GM12878 (cell line): Measurements from ENCODE around the gene PIK3C2B. TPM values are rescaled to one million over a fixed set of nuclear protein-coding genes. Genes with fewer than 3 reads are reported as not detected.

Source experiments
- BHLHE40 ChIP-seq, 2 experiments: fragments of 450-650 bp in 1 of 2; IDR thresholded peaks; 2 replicates each; pipeline ENCODE4 v1.6.1; 2011 to 2017; ENCODE audit warnings: low read depth in 2 of 2, borderline replicate concordance in 1 of 2, improper control_type of control experiment in 1 of 2, low read length in 1 of 2, mild to moderate bottlenecking in 1 of 2
- CBFB ChIP-seq: IDR thresholded peaks from 2 replicates; pipeline ENCODE4 v1.6.1; 2016; ENCODE audit warnings: antibody characterized with exemption, low read depth
- CEBPB ChIP-seq, 2 experiments: fragments of 150-350 bp in 1 of 2; IDR thresholded peaks; 2 replicates each; pipeline ENCODE4 v1.6.1; 2012 to 2014; ENCODE audit warnings: low read depth in 2 of 2, low read length in 2 of 2, borderline replicate concordance in 1 of 2, inconsistent platforms in 1 of 2
- CHD1 ChIP-seq: IDR thresholded peaks from 2 replicates; pipeline ENCODE4 v1.6.1; 2012; ENCODE audit warnings: low read depth, low read length, improper control_type of control experiment
- EGR1 ChIP-seq, 2 experiments: IDR thresholded peaks; 1 replicate in 1 of 2; 2 replicates in 1 of 2; pipeline ENCODE4 v1.6.1; 2011 to 2012; ENCODE audit warnings: low read depth in 2 of 2, low read length in 2 of 2, borderline replicate concordance in 1 of 2, mild to moderate bottlenecking in 1 of 2, moderate library complexity in 1 of 2
- ESRRA ChIP-seq: IDR thresholded peaks from 2 replicates; pipeline ENCODE4 v1.6.1; 2012; ENCODE audit warnings: mild to moderate bottlenecking, low read length, improper control_type of control experiment
- IRF4 ChIP-seq: IDR thresholded peaks from 2 replicates; pipeline ENCODE4 v1.6.1; 2011; ENCODE audit warnings: low read depth, low read length
- JUND ChIP-seq: IDR thresholded peaks from 2 replicates; pipeline ENCODE4 v1.6.1; 2012; ENCODE audit warnings: low read depth, mild to moderate bottlenecking, low read length, improper control_type of control experiment, moderate library complexity
- MXI1 ChIP-seq: fragments of 150-350 bp; IDR thresholded peaks from 2 replicates; pipeline ENCODE4 v1.6.1; 2011; ENCODE audit warnings: low read depth, mild to moderate bottlenecking, inconsistent platforms, low read length, improper control_type of control experiment
- NFYA ChIP-seq: IDR thresholded peaks from 2 replicates; pipeline ENCODE4 v1.6.1; 2011; ENCODE audit warnings: low read depth, mild to moderate bottlenecking, low read length, improper control_type of control experiment, borderline replicate concordance
- NR2C1 ChIP-seq: fragments of 450-650 bp; IDR thresholded peaks from 2 replicates; pipeline ENCODE4 v1.6.1; 2017; ENCODE audit warnings: antibody characterized with exemption, mild to moderate bottlenecking, moderate library complexity
- SMC3 ChIP-seq: IDR thresholded peaks from 2 replicates; pipeline ENCODE4 v1.6.1; 2011; ENCODE audit warnings: low read length, improper control_type of control experiment, borderline replicate concordance
- SREBF2 ChIP-seq: IDR thresholded peaks from 2 replicates; pipeline ENCODE4 v1.6.1; 2012; ENCODE audit warnings: mild to moderate bottlenecking, low read length
- TCF3 ChIP-seq: IDR thresholded peaks from 2 replicates; pipeline ENCODE4 v1.6.1; 2012; ENCODE audit warnings: low read depth, mild to moderate bottlenecking, low read length, borderline replicate concordance; ENCODE audit not compliant: insufficient read depth
- WRNIP1 ChIP-seq: IDR thresholded peaks from 2 replicates; pipeline ENCODE4 v1.6.1; 2011; ENCODE audit warnings: low read depth, low read length, improper control_type of control experiment, borderline replicate concordance
- ZZZ3 ChIP-seq: IDR thresholded peaks from 2 replicates; pipeline ENCODE4 v1.6.1; 2011; ENCODE audit warnings: low read depth; ENCODE audit not compliant: control insufficient read depth, insufficient read length
- polyA plus RNA-seq, 11 experiments: library from polyadenylated mRNA; depleted of rRNA in 4 of 11; unstranded in 6 of 11; stranded (reverse) in 5 of 11; fragments of >200 nt; fragmentation: Nextera tagmentation in 4 of 11; fragmentation: Illumina TruSeq in 1 of 11; extraction: Ambion mirVana in 4 of 11; extraction: Trizol in 1 of 11; gene quantifications; 1 replicate in 1 of 11; 2 replicates in 10 of 11; pipeline versions ENCODE4 v1.2.1 to v1.2.3, GENCODE V29; 2011 to 2016; ENCODE audit warnings: inconsistent platforms in 2 of 11, missing spikeins in 2 of 11, low read depth in 1 of 11
- total RNA-seq, 4 experiments: library from RNA; depleted of rRNA in 3 of 4; stranded (reverse); fragments of >200 nt in 3 of 4; fragmentation: Illumina TruSeq in 1 of 4; extraction: Trizol in 1 of 4; gene quantifications; 2 replicates each; pipeline versions ENCODE4 v1.2.1 to v1.2.3, GENCODE V29; 2013 to 2021
- TF ChIP-seq, protein P1 (sequence below): IDR thresholded peaks from 2 replicates; pipeline ENCODE4 v1.6.1; 2011; ENCODE audit warnings: low read depth, low read length, improper control_type of control experiment, borderline replicate concordance
- TF ChIP-seq, protein P2 (sequence below): IDR thresholded peaks from 2 replicates; pipeline ENCODE4 v1.6.1; 2012; ENCODE audit warnings: mild to moderate bottlenecking, low read depth, low read length
- TF ChIP-seq, protein P3 (sequence below), 3 experiments: IDR thresholded peaks in 2 of 3; conservative IDR thresholded peaks in 1 of 3; 2 replicates each; pipeline ENCODE4 v1.5.1; 2011; ENCODE audit warnings: low read depth in 3 of 3, low read length in 3 of 3, mild to moderate bottlenecking in 3 of 3, control low read depth in 2 of 3, moderate library complexity in 2 of 3, inconsistent platforms in 1 of 3, mixed read lengths in 1 of 3; ENCODE audit not compliant: control insufficient read depth in 2 of 3, insufficient read depth in 1 of 3; ENCODE audit errors: extremely low read depth in 1 of 3

The PIK3C2B gene
- total and polyA plus RNA-seq, 10 of the 15 experiments (the other 5 are each of a cell fraction or from before 2014, with no cell fraction given): 2.2 to 38.1 (median 11.4) TPM

DNA sequence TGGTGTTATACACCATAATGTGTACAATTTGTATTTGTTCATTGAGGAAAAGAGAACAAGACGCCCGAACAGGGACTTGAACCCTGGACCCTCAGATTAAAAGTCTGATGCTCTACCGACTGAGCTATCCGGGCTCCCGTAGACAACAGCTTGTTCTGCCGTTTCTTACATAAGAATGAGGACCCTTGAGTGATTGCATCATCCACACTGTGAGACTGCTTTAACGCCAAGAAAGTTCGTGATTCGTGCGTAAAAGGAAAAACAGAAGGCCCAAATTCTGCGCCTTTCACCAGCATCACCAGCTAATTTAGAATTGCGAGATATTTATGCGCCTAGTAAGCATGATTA lies 12.3 kb upstream of the PIK3C2B start (continued):
- TF ChIP-seq, protein P1, sequence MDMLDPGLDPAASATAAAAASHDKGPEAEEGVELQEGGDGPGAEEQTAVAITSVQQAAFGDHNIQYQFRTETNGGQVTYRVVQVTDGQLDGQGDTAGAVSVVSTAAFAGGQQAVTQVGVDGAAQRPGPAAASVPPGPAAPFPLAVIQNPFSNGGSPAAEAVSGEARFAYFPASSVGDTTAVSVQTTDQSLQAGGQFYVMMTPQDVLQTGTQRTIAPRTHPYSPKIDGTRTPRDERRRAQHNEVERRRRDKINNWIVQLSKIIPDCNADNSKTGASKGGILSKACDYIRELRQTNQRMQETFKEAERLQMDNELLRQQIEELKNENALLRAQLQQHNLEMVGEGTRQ: no peak
- TF ChIP-seq NFYA (no peak), SREBF2 (peak; percentile 95), EGR1 (IDR thresholded peaks at IDR 0.05; ENCODE audit: borderline replicate concordance in 1 of 2, low read depth in 2 of 2, low read length in 2 of 2) (no peak), TCF3 (no peak), JUND (peak; percentile 56; the same call in 1 of the 2 replicates), BHLHE40 (IDR thresholded peaks at IDR 0.05; ENCODE audit: borderline replicate concordance in 1 of 2, low read depth in 2 of 2, low read length in 1 of 2) (no peak; a peak in 1 of 4 replicates), IRF4 (no peak), MXI1 (no peak), SMC3 (no peak), CEBPB (IDR thresholded peaks at IDR 0.05; ENCODE audit: borderline replicate concordance in 1 of 2, low read depth in 2 of 2, low read length in 2 of 2) (peak; percentile 85 to 99), ZZZ3 (no peak), WRNIP1 (no peak), CBFB (no peak), CHD1 (no peak), NR2C1 (no peak), ESRRA (no peak)
- TF ChIP-seq, protein P2, sequence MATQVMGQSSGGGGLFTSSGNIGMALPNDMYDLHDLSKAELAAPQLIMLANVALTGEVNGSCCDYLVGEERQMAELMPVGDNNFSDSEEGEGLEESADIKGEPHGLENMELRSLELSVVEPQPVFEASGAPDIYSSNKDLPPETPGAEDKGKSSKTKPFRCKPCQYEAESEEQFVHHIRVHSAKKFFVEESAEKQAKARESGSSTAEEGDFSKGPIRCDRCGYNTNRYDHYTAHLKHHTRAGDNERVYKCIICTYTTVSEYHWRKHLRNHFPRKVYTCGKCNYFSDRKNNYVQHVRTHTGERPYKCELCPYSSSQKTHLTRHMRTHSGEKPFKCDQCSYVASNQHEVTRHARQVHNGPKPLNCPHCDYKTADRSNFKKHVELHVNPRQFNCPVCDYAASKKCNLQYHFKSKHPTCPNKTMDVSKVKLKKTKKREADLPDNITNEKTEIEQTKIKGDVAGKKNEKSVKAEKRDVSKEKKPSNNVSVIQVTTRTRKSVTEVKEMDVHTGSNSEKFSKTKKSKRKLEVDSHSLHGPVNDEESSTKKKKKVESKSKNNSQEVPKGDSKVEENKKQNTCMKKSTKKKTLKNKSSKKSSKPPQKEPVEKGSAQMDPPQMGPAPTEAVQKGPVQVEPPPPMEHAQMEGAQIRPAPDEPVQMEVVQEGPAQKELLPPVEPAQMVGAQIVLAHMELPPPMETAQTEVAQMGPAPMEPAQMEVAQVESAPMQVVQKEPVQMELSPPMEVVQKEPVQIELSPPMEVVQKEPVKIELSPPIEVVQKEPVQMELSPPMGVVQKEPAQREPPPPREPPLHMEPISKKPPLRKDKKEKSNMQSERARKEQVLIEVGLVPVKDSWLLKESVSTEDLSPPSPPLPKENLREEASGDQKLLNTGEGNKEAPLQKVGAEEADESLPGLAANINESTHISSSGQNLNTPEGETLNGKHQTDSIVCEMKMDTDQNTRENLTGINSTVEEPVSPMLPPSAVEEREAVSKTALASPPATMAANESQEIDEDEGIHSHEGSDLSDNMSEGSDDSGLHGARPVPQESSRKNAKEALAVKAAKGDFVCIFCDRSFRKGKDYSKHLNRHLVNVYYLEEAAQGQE: no peak
- TF ChIP-seq, protein P3, sequence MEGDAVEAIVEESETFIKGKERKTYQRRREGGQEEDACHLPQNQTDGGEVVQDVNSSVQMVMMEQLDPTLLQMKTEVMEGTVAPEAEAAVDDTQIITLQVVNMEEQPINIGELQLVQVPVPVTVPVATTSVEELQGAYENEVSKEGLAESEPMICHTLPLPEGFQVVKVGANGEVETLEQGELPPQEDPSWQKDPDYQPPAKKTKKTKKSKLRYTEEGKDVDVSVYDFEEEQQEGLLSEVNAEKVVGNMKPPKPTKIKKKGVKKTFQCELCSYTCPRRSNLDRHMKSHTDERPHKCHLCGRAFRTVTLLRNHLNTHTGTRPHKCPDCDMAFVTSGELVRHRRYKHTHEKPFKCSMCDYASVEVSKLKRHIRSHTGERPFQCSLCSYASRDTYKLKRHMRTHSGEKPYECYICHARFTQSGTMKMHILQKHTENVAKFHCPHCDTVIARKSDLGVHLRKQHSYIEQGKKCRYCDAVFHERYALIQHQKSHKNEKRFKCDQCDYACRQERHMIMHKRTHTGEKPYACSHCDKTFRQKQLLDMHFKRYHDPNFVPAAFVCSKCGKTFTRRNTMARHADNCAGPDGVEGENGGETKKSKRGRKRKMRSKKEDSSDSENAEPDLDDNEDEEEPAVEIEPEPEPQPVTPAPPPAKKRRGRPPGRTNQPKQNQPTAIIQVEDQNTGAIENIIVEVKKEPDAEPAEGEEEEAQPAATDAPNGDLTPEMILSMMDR (IDR thresholded peaks at IDR 0.05 in 2 of 3, conservative IDR thresholded peaks at IDR 0.05 in 1 of 3; ENCODE audit: control insufficient read depth in 2 of 3, extremely low read depth in 1 of 3, insufficient read depth in 1 of 3, low read depth in 3 of 3, low read length in 3 of 3): no peak
